Ovary (tissue), 9 donors: ENCODE results near the gene FMNL2. TPM values are rescaled to one million over a fixed set of nuclear protein-coding genes. Genes with fewer than 3 reads are reported as not detected.

Experiments used
- DNase-seq, 5 donors: peaks; one replicate each; pipeline ENCODE4 v3.0.0-alpha.2; 2019 to 2020
- H3K27ac ChIP-seq, 2 donors: fragments of 200-600 bp; one replicate each; pipeline versions ENCODE4 v1.5.1 to v1.8.0; 2019 to 2022
- H3K27me3 ChIP-seq: fragments of 200-600 bp; one replicate; pipeline ENCODE4 v1.8.0; 2022
- H3K36me3 ChIP-seq: fragments of 200-600 bp; sonication (generic); one replicate; pipeline ENCODE4 v1.5.1; 2019
- H3K4me1 ChIP-seq: one replicate; pipeline ENCODE4 v1.8.1; 2013; ENCODE audit warnings: mild to moderate bottlenecking, moderate library complexity; ENCODE audit not compliant: insufficient read depth
- H3K4me3 ChIP-seq: fragments of 200-600 bp; sonication (generic); one replicate; pipeline ENCODE4 v1.5.1; 2017
- H3K9me3 ChIP-seq, 2 donors: fragments of 200-600 bp in 1 of 2; sonication (generic) in 1 of 2; one replicate each; pipeline versions ENCODE4 v1.5.1 to v1.8.1; 2013 to 2019; ENCODE audit warnings: mild to moderate bottlenecking in 1 of 2, moderate library complexity in 1 of 2
- CTCF ChIP-seq, 3 donors: fragments of 450-650 bp in 2 of 3; fragments of 200-600 bp in 1 of 3; IDR thresholded peaks; one replicate each; pipeline versions ENCODE4 v1.5.1 to v1.8.0; 2016 to 2022; ENCODE audit warnings: antibody characterized with exemption in 3 of 3, mild to moderate bottlenecking in 1 of 3
- EP300 ChIP-seq: sonication (generic); formaldehyde crosslinking; IDR thresholded peaks from one replicate; pipeline ENCODE4 v1.6.1; 2017; ENCODE audit warnings: antibody characterized with exemption
- POLR2A ChIP-seq: fragments of 450-650 bp; IDR thresholded peaks from one replicate; pipeline ENCODE4 v1.6.1; 2017; ENCODE audit warnings: antibody characterized with exemption, mild to moderate bottlenecking, moderate library complexity
- WGBS, 3 donors: extraction: QIAGEN DNeasy Blood & Tissue Kit in 1 of 3; methylation state at CpG; one replicate each; pipeline versions ENCODE4 v1.1.5 to v1.1.7; 2013 to 2017; 5-methylcytosine and 5-hydroxymethylcytosine counted together
- intact Hi-C, 4 donors: fragments of 100-400 bp; cut with DNase I; formaldehyde crosslinking; loops; one replicate each; pipeline versions ENCODE4 v1.11.0 to v1.15.1; 2022 to 2023
- polyA plus RNA-seq, 2 donors: library from polyadenylated mRNA; stranded (reverse); fragments of 200-250 nt in 1 of 2; fragments of 350-450 nt in 1 of 2; fragmentation: Illumina TruSeq in 1 of 2; extraction: RNeasy Lipid Tissue Mini Kit (QIAGEN cat#74804) in 1 of 2; gene quantifications; one replicate each; pipeline ENCODE4 v1.2.3, GENCODE V29; 2013 to 2014
- total RNA-seq, 7 donors: library from RNA; depleted of rRNA in 2 of 7; stranded (reverse); fragments of >200 nt in 2 of 7; fragmentation: NEBNext Ultra II Directional in 3 of 7; extraction: Animal tissue kit (Norgen Biotek cat#: 25700) in 3 of 7; gene quantifications; one replicate each; pipeline versions ENCODE4 v1.1.0 to v1.2.4, GENCODE V29; 2016 to 2023
- donor health status: DM: no; HTN: no; CAD: no; lungs with moderate emphysema.
- donor health status: DM: no; HTN: no; CAD: no.
- donor health status: Bipolar disorder and iron deficiency.
- donor health status: DM: yes; HTN: yes; CAD: no.
- donor health status: DM: no; HTN: no; CAD: no.
- donor health status: DM: yes; HTN: yes; CAD: no.

The FMNL2 gene
- total and polyA plus RNA-seq, 9 donors, result 30.3 to 89.1 (median 51.3) TPM

DNA sequence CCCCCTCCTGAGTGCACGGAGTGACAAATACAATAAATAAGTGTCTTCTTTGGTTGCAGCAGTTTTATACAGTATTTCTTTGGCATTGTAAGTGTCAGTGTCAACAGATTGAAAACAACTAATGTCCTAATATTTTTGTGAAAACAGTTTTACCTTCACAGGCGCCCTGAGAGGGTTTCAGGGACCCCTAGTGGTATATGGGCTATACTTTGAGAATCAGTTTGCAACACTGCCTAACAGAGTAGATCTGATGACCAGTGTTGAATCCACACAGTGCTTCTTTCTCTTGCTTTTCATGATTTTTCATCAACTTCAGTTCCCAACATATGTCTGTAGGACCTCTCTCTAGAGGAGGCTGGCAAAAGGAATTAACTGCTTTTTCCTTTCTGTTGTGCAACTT lies 220.1 kb downstream of the FMNL2 start:
- no peak overlapping the region for H3K27ac ChIP-seq
- H3K9me3 ChIP-seq, result no peaks in the 10 kb centered on the region
- no peaks in the 10 kb centered on the region for H3K36me3 ChIP-seq
- H3K4me1 ChIP-seq, result no peaks in the 10 kb centered on the region
- TF ChIP-seq CTCF (IDR thresholded peaks at IDR 0.05) (no peak), EP300 (no peak), POLR2A (no peak)
- WGBS, 3 donors, result 90 to 97% (median 91%) methylated on average over 2 of the region's 2 CpGs
- DNase-seq, result no peak
- H3K27me3 ChIP-seq, result no peaks in the 10 kb centered on the region
- intact Hi-C loops, result no loop called here
- H3K4me3 ChIP-seq, result no peak overlapping the region

- Histone ChIP-seq H3K4me3 (no peak overlapping the region), H3K9me3 (no peaks in the 10 kb centered on the region), H3K27ac (no peak overlapping the region), H3K36me3 (no peaks in the 10 kb centered on the region), H3K4me1 (no peaks in the 10 kb centered on the region), H3K27me3 (no peaks in the 10 kb centered on the region)
- TF ChIP-seq CTCF (IDR thresholded peaks at IDR 0.05) (no peak), EP300 (no peak), POLR2A (no peak)
- no peak for DNase-seq
- 90 to 93% (median 92%) methylated on average over 5 of the region's 5 CpGs for WGBS, 3 donors
- intact Hi-C loops, result no loop called here
Observed at GRCh38 chr2:152556506-152556905, 221.5 kb downstream of the FMNL2 start.

DNA sequence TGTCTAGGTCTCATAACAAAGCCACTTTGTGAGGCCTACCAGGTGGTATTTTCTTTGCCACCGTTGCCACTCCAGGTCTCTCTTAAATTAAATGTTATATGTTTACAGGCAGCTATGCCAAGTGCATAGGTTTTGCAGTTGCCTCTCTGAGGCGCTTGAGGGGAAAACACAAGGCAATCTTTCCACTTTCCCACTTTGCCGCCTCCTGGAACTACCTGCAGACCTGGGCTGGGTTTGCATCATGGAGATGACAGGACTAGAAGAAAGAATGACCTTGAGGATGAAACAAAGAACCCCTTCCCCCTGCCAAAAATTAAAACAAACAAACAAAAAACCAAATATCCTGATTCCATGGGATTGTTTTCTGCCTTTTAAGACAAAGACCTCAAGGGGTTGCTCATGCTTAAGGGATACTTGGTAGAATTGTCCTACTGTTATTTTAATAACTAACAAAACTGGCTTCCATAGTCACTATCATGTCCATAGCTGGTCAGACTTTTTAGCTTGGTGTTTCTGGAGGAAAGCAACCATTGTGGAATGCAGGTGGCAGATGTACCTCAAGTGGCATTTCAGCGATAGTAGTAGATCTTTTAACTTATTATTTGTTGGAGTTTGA lies 222.4 kb downstream of the FMNL2 start:
- no peak for DNase-seq

DNA sequence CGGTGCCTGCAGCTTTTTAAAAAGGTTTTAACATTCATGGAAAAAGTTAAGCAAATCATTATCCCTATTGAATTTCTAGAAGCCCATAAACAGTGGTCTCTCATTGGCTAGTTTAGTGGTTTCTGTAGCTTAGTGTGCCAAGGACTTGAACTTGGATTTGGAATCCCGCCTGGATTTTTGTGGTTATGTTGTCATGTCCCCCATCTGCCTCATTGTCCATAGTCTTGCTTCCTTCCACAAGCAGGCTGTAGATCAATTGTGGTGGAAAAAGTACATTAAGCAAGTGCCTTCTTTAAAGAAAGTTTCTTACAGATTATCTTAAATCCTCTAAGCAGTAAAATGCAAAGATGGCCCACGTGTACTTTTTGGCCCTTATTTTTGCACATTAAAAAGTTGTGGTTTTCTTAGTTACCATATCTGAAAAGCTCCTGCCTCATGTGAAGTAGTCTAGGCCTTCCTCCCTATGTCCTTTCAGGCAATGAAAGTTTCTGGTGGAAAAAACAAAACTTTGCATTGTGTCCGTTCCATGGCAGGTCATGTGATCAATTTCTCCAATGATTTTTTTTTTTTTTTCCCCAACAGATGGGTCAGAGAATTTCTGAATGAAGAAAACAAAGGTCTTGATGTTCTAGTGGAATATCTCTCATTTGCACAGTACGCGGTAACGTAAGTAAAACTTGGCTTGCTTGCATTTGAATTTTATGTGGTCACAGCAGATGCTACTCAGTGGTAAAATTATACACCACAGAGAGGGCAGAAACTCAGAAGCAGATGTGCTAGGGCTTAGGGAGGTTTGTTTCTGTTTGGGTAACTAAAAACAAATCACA lies 223.4 kb downstream of the FMNL2 start:
- Histone ChIP-seq H3K27ac (no peak overlapping the region), H3K4me1 (no peaks in the 10 kb centered on the region), H3K9me3 (no peaks in the 10 kb centered on the region), H3K27me3 (no peaks in the 10 kb centered on the region), H3K4me3 (no peak overlapping the region), H3K36me3 (no peaks in the 10 kb centered on the region)
- 29 to 46% (median 35%) methylated on average over 7 of the region's 7 CpGs for WGBS, 3 donors
- TF ChIP-seq EP300 (no peak), POLR2A (no peak), CTCF (IDR thresholded peaks at IDR 0.05) (no peak)
- intact Hi-C loops, result no loop called here
- no peak for DNase-seq

More for the DNA sequence above, 222.4 kb downstream of the FMNL2 start:
- no peak overlapping the region for H3K27ac ChIP-seq
- H3K9me3 ChIP-seq, result no peaks in the 10 kb centered on the region
- H3K27me3 ChIP-seq, result no peaks in the 10 kb centered on the region
- intact Hi-C loops, result no loop called here
- no peaks in the 10 kb centered on the region for H3K36me3 ChIP-seq
- TF ChIP-seq EP300 (no peak), CTCF (IDR thresholded peaks at IDR 0.05) (no peak), POLR2A (no peak)
- no peak overlapping the region for H3K4me3 ChIP-seq
- no peaks in the 10 kb centered on the region for H3K4me1 ChIP-seq
- WGBS, 3 donors, result 80 to 84% (median 82%) methylated on average over 4 of the region's 4 CpGs
